SKM-1 (cell line): ENCODE results near the gene FAF2.
"Not testable (repeated sequence)": the region's sequence is repeated elsewhere in the genome, so short reads cannot be mapped to it uniquely, and the experiment has no call there.

Experiments used
- DNase-seq: peaks from one replicate; lab custom pipeline; 2025; ENCODE audit not compliant: unreplicated experiment; lab: John Stamatoyannopoulos, UW

FAF2 gene

DNA sequence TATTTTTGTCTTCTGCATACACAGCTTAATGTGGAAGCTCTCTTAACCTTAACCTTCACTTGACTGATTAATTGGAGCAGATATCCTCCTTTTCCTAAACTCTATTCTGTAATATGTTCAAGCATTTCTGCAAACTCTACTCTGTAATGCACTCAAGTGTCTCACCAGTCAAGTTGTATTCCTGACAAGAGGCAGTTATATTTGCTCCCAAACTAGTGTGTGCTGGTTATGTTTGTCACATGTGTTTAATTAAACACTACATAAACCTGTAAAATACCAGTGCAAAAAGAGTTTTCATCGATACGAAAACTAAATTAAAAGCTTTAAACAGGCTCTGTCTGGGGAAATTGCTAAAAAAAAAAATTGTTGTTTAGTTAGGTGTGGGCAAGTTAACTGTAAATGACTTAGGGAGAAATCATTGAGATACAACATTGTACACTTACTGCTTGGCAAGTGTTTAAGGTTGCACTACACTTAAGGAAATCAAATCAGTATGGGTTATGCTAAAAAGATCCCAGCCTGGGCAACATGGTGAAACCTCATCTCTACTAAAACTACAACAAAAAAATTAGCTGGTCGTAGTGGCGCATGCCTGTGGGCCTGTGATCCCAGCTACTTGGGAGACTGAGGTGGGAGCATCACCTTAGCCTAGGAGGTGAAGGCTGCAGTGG lies 6.7 kb downstream of the FAF2 start:
- DNase-seq: no peak

DNA sequence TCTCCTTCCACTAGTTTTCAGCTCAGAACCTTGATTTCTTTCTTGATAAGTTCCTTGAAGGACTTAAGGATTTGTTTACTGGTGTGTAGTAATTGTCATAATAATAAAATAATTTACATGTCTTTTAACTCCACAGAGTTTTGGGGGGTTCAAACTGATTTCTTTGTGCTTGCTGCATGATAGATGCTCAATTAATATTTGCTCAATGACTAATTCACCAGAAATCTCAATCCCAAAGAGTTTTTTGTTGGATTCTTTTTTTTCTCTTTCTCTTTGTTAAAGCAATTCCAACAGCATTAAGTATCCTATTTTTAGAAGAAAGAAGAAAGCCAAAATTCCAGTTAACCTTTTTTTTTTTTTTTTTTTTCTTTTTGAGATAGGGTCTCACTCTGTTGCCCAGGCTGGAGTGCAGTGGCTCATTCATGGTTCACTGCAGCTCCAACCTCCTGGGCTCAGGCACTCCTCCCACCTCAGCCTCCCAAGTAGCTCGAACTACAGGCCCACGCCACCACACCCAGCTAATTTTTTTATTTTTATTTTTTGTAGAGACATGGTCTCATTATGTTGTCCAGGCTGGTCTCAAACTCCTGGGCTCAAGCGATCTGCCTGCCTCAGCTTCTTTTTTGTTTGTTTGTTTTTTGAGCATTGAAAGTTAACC lies 10.8 kb downstream of the FAF2 start:
- no peak for DNase-seq

DNA sequence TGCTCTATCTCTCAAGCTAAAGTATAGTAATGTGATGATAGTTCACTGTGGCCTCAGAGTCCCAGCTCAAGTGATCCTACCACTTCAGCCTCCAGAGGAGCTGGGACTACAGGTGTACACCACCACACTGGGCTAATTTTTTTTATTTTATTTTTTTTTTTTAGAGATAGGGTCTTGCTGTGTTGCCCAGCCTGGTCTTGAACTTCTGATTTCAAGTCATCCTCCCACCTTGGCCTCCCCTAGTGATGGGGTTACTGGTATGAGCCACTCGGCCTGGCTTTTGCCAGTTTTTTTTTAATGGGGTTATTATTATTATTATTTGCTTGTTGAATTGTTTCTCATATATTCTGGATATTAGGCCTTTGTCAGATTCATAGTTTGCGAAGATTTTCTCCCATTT lies 13.2 kb downstream of the FAF2 start:
- DNase-seq: no peak

DNA sequence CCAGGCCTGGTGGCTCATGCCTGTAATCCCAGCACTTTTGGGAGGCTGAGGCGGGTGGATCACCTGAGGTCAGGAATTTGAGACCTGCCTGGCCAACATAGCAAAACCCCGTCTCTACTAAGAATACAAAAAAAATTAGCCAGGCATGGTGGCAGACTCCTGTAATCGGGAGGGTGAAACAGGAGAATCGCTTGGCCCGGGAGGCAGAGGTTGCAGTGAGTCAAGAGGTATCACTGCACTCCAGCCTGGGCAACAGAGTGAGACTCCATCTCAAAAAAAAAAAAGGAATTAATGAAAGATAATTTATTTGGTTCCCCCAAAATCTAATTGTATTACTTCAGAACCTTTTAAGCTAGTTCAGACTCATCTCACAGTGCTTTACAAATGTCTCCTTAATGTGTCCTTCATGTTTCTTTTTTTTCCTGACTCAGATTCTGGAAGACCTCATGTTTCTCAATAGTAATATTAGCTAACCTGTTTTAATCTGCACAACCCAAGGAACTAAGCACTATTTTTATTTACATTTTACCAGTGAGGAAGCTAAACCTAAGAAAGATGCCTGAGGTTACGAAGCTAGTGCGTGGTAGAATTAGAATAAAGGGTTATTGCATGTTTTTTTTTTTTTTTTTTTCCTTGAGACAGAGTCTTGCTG lies 15.1 kb downstream of the FAF2 start:
- DNase-seq: no peak

DNA sequence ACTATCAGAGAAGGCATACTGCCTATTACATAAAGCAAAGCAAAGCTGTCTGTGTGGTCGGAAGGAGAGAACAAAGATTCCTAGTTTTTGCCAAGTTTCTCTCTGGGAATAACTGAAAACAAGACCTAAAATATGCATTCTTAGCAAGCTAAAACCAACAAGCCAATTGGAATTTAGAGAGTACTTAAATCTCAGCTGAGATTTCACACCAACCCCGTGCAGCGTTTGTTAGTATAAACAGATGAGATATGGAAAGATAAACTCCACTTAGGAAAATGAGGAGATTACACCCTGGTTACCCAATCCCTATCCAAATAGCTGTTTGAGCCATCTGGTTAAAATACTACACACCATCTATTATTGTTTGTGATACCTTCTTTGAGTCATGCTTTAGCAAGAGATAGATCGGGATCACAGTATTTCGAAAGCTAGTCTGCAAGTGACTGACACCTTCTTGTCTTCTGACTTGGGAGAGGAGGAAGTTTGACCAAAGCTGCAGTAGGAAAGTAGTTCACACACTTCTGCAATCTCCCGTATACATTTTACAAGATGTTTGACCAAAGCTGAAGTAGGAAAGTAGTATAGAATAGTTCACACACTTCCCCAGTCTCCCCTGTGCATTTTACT lies 18.2 kb downstream of the FAF2 start:
- DNase-seq: peak; percentile 46

DNA sequence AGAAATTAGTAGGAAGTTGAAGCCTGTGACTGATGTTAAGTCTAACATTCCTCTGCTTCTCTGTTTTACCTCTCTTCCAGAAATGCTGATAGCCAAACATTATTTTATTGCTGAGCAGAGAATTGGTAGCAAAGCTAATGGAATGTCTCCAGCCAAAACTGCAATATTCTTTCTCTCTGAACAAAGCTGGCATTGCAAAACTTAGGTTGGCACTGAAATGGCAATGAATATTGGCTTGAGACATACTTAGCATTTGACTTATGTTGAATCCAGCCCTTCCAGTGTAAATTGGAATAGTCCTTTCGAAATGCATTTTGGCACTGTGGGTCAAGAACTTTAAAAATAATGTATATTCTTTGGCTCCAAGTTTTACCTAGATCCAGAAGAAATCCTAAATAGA lies 21.1 kb downstream of the FAF2 start:
- no peak for DNase-seq

DNA sequence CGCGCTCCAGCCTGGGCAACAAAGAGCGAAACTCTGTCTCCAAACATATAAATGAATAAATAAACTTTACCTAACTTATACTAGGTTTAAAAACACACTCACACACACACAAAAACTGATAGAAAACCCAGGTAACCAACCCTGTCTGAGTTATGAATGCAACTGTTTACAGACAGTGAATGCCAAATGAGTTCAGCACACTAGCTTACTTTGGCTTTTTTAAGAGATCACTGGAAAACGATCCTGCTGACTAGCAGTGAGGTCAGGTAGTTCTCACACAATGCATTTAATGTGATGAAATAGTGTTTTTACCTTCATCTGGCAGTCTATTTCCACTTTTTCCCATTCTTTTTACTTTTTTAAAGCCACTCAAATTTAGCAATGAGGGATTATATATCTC lies 22.4 kb downstream of the FAF2 start:
- no peak for DNase-seq

DNA sequence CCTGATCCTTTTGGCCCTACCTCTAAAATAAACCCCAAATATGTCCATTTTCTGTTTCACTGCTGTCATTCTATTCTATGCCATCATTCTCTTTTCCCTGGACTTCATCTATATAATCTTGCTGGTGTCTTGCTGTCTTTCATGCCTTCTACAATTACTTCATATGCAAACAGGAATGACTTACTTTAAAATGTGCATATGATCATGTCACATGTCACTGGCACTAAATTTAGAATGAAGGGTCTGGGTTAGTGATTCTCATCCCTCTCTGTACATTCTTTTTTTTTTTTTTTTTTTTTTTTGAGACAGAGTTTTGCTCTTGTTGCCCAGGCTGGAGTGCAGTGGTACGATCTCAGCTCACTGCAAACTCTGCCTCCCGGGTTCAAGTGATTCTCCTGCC lies 22.9 kb downstream of the FAF2 start:
- DNase-seq: no peak

DNA sequence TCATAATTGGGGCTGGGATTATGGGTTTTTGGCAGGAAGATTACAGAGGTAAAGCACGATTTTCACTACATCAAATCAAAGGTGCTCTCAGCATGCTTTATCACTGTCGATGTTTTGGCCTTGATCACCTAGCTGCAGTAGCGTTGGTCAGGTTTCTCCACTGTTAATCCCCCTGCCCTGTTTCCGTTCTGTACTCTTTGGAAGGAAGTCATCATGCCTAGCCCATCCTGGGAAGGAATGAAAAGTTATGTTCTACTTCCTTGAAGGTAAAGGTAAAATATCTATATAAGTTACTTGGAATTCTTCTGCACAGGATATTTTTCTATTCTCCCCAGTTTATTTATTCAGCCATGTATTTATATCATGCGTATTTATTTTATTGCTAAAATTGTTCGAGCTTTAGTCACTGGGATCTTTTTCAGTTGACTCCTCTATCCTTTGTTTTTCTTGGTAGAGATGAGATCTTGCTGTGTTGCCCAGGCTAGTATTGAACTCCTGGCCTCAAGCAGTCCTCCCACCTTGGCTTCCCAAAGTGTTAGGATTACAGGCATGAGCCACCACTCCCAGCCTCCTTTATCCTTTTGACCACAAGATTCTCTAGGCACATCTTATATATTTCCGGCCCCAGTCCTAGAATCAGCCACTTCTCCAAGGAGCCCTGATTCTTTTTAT lies 25.3 kb downstream of the FAF2 start:
- DNase-seq: no peak

DNA sequence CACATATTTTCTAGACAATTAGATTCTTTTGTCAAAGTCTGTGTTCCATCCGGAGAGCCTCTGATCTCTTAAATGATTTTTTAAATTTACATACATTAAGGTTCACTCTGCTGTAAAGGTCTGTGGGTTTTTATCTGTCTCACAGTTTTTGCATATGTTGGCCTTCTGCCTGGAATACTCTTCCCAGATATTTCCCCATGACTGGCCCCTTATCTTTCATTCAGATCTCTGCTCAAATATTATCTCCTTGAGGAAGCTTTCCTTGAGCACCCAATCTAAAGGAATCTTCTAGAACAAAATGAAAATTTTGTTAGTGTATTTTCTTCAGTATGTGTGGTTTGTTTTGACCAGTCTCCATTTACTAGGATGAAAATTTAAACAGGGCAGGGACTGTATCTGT lies 26.3 kb downstream of the FAF2 start:
- no peak for DNase-seq

DNA sequence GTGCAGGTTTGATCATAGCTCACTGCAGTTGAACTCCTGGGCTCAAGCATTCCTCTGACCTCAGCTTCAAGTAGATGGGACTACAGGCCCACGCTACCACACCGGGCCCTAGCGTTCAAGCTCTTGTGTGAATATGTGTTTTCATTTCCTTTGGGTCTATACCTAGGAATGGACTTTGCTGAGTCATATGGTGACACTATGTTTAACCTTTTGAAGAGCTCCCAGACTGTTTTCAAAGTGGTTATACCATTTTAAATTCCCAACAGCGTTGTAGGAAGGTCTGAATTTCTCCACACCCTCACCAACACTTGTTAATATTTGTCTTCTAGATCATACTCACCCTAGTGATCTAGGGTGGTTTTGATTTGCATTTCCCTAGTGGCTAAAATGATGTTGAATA lies 33.5 kb downstream of the FAF2 start:
- DNase-seq: no peak

DNA sequence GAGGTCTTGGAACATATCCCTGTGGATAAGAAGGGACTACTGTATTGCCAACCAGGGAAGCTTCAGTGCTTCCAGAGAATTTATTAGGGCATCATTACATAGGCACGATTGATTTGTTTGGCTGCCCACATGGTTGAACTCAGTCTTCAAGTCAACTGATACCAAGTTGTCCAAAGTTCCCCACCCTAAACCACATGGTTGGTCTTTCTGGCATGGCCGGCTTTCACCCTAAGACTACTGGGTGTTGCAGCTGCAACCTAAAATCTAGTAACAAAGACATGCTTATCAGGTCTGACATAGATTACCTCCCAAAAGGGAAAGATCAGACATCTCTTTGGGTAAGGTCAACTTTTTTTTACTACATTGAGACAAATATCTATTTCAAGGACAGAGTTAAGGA lies 37.0 kb downstream of the FAF2 start:
- DNase-seq: no peak

DNA sequence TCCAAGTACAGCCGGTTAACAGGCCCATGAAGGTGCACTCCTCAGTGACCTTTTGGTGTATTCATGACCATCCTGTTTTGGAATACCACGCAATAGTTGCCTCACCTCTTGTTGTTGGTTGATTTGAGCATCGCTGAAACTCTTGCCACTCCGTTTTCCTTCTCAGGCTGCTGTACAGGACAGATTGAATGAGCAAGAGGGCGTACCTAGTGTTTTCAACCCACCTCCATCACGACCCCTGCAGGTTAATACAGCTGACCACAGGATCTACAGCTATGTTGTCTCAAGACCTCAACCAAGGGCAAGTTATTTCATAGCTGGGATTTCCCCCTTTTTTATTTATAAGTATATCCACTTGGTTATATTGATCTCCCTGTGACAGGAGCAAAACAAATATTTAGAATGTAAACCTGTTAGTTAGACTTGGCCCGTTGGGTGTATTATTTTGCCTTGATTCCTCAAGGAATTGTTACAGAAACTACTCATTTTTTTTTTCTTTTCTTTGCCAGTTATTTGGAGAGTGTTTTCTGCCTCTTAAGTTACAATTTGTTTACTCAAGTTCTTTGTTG lies 38.1 kb downstream of the FAF2 start:
- no peak for DNase-seq

DNA sequence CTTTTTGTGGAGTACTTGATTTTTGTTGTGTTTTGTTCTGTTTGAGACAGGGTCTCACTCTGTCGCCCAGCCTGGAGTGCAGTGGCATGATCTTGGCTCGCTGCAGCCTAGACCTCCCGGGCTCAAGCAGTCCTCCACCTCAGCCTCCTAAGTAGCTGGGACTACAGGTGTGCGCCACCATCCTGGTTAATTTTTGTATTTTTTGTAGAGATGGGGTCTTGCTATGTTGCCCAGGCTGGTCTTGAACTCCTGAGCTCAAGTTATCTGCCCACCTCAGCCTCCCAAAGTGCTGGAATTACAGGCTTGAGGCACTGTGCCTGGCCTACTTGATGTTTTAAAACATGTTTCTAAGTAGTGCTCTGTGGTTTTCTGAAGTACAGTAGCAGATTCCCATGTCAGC lies 39.0 kb downstream of the FAF2 start:
- not testable (repeated sequence) for DNase-seq

DNA sequence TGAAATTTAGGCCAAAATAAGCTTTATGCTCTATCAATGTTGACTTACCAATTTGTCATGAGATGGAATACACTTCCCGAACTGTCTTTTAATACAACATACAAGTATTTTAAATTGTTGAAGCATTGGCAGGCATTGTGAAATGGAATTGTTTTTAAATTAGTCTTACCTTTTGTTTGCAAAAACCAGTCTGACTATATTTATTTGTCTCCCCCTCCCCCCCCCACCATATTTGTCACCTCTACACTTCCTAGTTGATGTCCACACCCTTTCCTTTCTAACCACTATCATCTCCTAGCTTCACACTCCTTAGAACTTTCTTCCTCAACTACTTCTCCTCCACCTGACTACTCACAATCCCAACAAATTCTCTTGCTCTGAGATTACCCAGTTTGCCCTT lies 40.9 kb downstream of the FAF2 start:
- DNase-seq: no peak

DNA sequence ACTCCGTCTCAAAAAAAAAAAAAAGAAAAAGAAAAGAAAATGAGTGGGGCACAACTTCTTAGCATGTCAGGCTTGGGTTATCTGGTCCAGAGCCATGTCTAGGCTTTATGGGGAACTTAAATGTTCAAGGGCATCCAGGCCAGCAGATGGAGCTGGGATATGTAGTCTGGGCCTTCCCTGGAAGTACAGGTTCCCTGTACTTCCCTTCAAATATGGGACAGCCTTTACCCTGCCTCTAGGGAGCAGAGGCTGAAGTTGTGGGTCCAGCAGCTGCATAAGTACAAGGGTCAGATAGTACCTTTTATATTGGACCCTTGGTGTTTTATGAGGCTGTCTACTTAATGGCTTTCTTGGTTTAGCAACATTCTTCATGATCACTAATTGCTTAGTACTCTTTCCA lies 42.1 kb downstream of the FAF2 start:
- no peak for DNase-seq

DNA sequence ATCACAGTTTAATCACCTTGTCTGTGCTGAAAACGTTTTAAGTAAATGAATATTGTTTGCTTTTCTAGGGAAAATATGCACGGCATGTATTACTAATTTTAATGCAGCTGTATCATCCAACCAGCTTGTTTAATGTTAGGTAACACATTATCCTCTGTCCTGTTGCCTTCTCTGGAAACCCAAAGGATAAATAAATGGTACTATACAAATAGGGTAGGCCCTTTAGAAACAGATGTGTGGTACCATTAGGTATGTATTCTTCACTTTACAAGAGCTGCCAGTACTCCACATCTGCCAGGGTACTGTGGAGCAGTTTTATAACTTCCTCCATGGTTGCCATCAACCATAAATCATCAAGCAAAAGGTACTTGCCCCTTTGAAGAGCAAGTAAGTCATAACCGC lies 42.9 kb downstream of the FAF2 start:
- no peak for DNase-seq

DNA sequence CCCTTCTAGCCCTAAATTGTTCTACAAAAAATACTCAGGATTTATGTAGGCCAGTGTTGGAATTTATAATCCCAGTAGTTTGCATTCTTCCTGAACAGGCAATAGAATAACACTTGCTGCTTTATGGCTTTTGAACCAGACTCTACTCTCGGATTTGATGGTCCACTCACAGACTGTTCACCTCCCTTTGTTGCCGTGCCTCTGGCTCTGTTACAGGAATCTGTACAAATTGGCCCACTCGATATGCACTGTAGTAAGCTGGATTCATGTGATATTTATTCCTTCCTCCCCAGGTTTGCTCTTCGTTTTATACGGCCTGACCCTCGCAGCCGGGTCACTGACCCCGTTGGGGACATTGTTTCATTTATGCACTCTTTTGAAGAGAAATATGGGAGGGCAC lies 43.7 kb downstream of the FAF2 start:
- no peak for DNase-seq

DNA sequence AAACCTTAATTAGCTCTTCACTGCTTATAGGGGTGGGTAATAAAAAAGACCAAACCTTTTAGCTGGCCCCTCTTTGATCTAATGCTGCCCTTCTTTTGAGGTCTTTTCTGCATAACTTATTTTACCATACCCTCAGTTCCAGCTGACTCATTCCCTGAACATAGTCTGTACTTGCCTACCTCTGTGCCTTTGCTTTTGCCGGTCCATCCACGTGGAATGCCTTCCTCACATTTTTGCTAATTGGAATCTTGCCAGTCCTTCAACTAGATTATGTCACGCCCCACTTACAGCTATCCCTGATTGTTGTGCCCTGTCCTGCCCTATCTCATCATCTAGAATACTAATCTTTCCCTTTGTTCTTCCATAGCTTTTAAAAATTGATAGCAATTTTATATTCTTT lies 44.2 kb downstream of the FAF2 start:
- no peak for DNase-seq

DNA sequence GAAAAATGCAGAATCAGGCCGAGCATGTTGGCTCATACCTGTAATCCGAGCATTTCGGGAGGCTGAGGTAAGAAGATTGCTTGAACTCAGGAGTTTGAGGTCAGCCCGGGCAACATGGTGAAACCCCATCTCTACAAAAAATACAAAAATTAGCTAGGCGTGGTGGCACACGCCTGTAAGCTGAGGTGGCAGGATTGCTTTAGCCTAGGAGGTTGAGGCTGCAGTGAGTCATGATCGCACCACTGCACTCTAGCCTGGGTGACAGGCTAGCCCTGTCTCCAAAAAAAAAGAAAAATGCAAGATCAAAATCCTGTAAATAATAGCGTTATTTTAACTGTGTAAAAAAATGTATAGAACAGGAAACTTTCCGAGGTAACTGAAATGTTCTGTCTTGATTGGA lies 49.7 kb downstream of the FAF2 start:
- DNase-seq: no peak

DNA sequence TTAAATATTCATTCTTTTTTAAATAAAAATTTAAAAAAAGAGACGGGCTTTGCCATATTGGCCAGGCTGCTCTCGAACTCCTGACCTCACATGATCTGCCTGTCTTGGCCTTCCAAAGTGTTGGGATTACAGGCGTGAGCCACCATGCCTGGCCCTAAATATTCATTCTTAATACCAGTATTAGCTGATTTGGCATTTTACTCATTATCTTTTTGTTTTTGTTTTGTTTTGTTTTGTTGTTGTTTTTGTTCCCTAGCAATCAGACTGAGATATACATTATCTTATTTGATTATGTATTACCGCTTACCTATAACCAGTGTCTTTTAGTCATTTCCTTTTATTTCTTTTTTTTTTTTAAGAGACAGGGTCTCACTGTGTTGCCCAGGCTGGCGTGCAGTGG lies 51.1 kb downstream of the FAF2 start:
- no peak for DNase-seq
